Measurements from ENCODE around the gene LRBA.
A peak's percentile ranks its signal among the peaks of the same experiment; 100 is the strongest.

The LRBA gene

DNA sequence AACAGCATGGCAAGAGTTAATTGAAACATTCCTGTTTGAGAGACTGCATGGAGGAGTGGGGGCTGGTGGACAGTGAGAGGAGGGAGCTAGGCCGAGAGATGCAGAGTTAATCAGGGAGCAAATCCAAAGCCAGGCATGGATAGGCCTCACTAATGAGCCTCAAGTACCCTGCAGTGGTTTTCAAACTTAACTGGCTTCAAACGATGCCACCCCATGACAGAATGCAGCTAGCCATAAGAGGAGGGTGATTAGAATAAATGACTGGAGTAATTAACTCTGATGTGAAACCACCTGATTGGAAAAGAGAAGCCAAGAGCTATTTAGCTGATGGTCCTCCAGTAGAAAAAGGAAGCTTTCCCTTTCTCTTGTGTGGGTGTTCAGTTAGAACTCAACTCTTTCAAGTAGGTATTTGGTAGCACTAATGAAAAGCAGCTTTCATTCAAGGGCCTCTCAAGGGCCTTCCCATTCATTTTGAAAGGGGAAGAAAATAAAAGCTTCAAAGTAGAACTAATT lies 648.5 kb downstream of the LRBA start:
- peak; percentile 90 for DNase-seq (ENCODE audit: low read depth)
- TF ChIP-seq, protein P1, sequence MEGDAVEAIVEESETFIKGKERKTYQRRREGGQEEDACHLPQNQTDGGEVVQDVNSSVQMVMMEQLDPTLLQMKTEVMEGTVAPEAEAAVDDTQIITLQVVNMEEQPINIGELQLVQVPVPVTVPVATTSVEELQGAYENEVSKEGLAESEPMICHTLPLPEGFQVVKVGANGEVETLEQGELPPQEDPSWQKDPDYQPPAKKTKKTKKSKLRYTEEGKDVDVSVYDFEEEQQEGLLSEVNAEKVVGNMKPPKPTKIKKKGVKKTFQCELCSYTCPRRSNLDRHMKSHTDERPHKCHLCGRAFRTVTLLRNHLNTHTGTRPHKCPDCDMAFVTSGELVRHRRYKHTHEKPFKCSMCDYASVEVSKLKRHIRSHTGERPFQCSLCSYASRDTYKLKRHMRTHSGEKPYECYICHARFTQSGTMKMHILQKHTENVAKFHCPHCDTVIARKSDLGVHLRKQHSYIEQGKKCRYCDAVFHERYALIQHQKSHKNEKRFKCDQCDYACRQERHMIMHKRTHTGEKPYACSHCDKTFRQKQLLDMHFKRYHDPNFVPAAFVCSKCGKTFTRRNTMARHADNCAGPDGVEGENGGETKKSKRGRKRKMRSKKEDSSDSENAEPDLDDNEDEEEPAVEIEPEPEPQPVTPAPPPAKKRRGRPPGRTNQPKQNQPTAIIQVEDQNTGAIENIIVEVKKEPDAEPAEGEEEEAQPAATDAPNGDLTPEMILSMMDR (conservative IDR thresholded peaks at IDR 0.05; ENCODE audit: low read depth, low read length): no peak
- no peak overlapping the region for H3K4me3 ChIP-seq (ENCODE audit: low read length)

DNA sequence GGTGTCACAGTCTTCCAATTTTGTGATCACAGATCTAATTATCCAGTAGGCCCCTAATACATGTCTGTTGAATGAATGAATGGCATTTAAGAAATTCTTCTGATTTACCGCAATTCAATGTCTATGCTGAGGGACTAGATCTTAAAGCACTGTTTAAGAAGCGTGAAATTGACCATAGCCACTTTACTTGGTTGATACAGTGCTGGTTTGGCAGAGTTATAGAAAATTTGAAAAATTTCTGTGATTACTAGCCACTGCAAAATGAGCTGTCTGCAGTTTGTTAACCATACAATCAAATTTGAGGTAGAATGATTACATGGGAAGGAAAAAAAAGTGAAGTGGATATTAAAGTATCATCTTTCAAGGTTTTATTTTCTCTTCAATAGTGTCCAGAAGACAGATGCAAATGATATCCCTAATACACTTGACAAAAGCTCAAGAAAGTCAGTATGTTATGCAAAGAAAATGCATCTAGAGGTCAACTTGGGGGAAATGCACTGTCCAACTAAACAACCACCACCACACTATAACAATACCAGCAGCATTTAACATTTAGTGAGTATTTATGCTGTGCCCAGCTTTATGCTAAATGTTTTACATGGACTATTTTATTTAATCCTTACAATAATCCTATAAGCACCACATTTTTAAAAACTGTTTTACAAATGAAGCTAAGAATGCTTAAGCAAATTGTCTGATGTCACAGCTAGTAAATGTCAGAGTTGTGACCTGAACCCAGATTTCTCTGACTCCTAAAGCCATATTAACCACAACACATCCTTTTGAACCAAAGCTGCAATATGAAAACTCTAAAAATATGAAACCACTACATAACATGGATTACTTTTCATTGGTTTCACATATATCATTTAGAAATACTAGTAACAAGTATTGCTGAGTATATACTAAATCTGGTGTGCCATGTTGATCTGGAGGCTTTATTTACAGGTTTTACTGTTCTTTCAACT lies 651.1 kb downstream of the LRBA start:
- no peak overlapping the region for H3K4me3 ChIP-seq (ENCODE audit: low read length)
- TF ChIP-seq, protein P1 (conservative IDR thresholded peaks at IDR 0.05; ENCODE audit: low read depth, low read length): no peak
- DNase-seq (ENCODE audit: low read depth): peak; percentile 70

DNA sequence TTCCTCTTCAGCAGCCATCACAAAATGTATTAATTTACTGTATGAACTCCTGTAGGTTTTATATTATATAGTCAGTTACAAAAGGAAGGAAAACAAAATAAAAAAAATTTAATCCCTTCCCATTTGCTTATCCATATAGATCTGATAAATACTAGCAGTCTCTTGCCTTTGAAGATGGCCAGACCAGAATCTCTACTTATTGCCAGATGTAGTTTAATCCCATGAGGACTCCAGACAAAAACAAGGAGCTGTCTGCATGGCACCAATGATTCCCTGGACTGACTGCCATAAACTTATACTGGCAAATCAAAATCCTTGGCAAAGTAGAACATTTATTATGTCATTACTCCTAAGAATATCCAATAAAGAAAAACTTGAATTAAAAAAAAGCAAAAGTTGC lies 656.4 kb downstream of the LRBA start:
- no peak overlapping the region for H3K4me3 ChIP-seq (ENCODE audit: low read length)
- TF ChIP-seq, protein P1 (conservative IDR thresholded peaks at IDR 0.05; ENCODE audit: low read depth, low read length): no peak
- DNase-seq (ENCODE audit: low read depth): no peak

DNA sequence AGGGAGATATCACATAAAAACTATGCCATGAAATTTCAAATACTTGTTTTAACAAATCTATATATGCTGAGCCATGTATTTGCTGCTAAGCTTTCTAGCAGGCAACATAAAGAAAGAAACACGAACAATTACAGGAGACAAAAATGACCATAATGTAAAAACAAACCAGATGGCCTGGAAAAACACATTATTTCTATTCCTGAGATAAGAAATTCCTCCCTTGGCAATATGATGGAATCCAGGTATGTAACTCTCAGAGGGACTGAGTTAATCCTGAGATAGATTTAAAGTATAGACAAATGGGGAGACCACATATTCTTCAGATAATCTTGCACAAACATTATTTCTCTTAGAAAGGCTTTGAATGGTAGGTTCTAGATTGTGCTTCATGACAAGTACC lies 657.3 kb downstream of the LRBA start:
- no peak for DNase-seq (ENCODE audit: low read depth)
- TF ChIP-seq, protein P1 (conservative IDR thresholded peaks at IDR 0.05; ENCODE audit: low read depth, low read length): no peak
- H3K4me3 ChIP-seq (ENCODE audit: low read length): no peak overlapping the region

DNA sequence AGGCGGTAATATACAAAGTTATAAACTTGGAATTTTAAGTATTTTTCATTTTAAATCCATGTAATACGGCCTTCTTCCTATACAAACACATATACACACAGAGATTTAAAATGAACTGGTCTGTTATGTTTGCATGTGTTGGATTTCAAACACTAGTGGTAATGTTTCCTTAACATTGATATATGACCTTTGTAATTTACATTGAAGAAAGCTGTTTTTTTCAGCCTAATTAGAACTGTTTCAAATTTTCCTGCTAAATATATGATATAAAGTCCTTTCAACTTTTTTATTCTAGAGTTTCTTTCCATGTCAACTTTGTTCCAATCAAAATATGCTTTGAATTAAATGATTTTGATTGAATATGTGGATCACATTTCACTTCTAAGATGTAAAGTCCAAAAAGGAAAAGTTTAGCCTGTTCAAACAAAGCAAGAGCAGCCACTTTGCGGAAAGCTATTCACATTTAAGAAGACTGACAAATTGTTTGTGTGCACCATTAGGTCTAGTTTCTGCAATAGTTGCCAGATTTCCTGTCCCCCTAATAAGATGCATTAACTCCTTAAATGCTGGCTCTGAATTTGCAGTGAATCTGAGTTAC lies 659.1 kb downstream of the LRBA start:
- H3K4me3 ChIP-seq (ENCODE audit: low read length): no peak overlapping the region
- TF ChIP-seq, protein P1 (conservative IDR thresholded peaks at IDR 0.05; ENCODE audit: low read depth, low read length): no peak
- DNase-seq (ENCODE audit: low read depth): no peak

DNA sequence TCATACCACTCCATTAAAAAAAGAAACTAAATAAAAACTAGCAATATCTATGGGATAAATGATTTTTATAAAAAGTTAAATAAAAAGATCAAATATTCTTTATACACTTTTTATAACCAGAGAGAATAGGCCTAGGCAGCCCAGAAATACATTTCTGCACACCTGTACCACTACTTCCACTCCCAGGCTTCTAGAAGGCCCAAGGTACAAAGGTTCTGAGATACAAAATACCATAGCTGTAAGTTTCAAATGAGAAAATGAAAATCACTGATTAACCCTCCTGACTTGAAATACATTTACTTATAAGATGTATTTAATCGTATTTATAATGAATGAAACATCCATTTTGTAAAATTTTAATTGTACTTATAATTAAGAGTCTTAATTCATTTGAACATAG lies 659.7 kb downstream of the LRBA start:
- no peak for DNase-seq (ENCODE audit: low read depth)
- H3K4me3 ChIP-seq (ENCODE audit: low read length): no peak overlapping the region
- TF ChIP-seq, protein P1 (conservative IDR thresholded peaks at IDR 0.05; ENCODE audit: low read depth, low read length): no peak
